Measurements from ENCODE around the gene THRB.

Gene THRB

GRCh38 chr3:24184528-24185176 lies 310.0 kb downstream of the THRB start:
- TF ChIP-seq POLR2A (IDR thresholded peaks at IDR 0.05; ENCODE audit: extremely low read depth, insufficient read length) (no peak), CTCF (IDR thresholded peaks at IDR 0.05; ENCODE audit: low read depth, low read length) (no peak), MYC (IDR thresholded peaks at IDR 0.05; ENCODE audit: low read depth, low read length) (no peak), MAX (IDR thresholded peaks at IDR 0.05; ENCODE audit: low read depth, low read length) (no peak)
- DNase-seq (ENCODE audit: low read depth) = no peak
- H3K4me3 ChIP-seq (ENCODE audit: low read depth, low read length) = no peak overlapping the region

GRCh38 chr3:24182756-24183155 lies 311.9 kb downstream of the THRB start:
- DNase-seq (ENCODE audit: low read depth) = no peak
- TF ChIP-seq MYC (IDR thresholded peaks at IDR 0.05; ENCODE audit: low read depth, low read length) = no peak
- TF ChIP-seq CTCF (IDR thresholded peaks at IDR 0.05; ENCODE audit: low read depth, low read length) = no peak
- TF ChIP-seq MAX (IDR thresholded peaks at IDR 0.05; ENCODE audit: low read depth, low read length) = no peak
- no peak for TF ChIP-seq POLR2A (IDR thresholded peaks at IDR 0.05; ENCODE audit: extremely low read depth, insufficient read length)

GRCh38 chr3:24181256-24181655 lies 313.4 kb downstream of the THRB start:
- no peak for TF ChIP-seq CTCF (IDR thresholded peaks at IDR 0.05; ENCODE audit: low read depth, low read length)
- TF ChIP-seq MYC (IDR thresholded peaks at IDR 0.05; ENCODE audit: low read depth, low read length) = no peak
- TF ChIP-seq POLR2A (IDR thresholded peaks at IDR 0.05; ENCODE audit: extremely low read depth, insufficient read length) = no peak
- TF ChIP-seq MAX (IDR thresholded peaks at IDR 0.05; ENCODE audit: low read depth, low read length) = no peak
- DNase-seq (ENCODE audit: low read depth) = no peak
- no peak overlapping the region for H3K4me3 ChIP-seq (ENCODE audit: low read depth, low read length)

More at GRCh38 chr3:24182756-24183155, 311.9 kb downstream of the THRB start:
- H3K4me3 ChIP-seq (ENCODE audit: low read depth, low read length) = no peak overlapping the region

GRCh38 chr3:24180616-24181015 lies 314.0 kb downstream of the THRB start:
- DNase-seq (ENCODE audit: low read depth) = no peak
- H3K4me3 ChIP-seq (ENCODE audit: low read depth, low read length) = no peak overlapping the region
- TF ChIP-seq CTCF (IDR thresholded peaks at IDR 0.05; ENCODE audit: low read depth, low read length) = no peak
- TF ChIP-seq POLR2A (IDR thresholded peaks at IDR 0.05; ENCODE audit: extremely low read depth, insufficient read length) = no peak
- no peak for TF ChIP-seq MYC (IDR thresholded peaks at IDR 0.05; ENCODE audit: low read depth, low read length)
- no peak for TF ChIP-seq MAX (IDR thresholded peaks at IDR 0.05; ENCODE audit: low read depth, low read length)

- no peak overlapping the region for H3K4me3 ChIP-seq (ENCODE audit: low read depth, low read length)
- TF ChIP-seq MYC (IDR thresholded peaks at IDR 0.05; ENCODE audit: low read depth, low read length) = no peak
- no peak for TF ChIP-seq CTCF (IDR thresholded peaks at IDR 0.05; ENCODE audit: low read depth, low read length)
- TF ChIP-seq POLR2A (IDR thresholded peaks at IDR 0.05; ENCODE audit: extremely low read depth, insufficient read length) = no peak
- TF ChIP-seq MAX (IDR thresholded peaks at IDR 0.05; ENCODE audit: low read depth, low read length) = no peak
- DNase-seq (ENCODE audit: low read depth) = no peak
Measured at GRCh38 chr3:24177201-24177600, 317.4 kb downstream of the THRB start.
